HG03095 (cell line): ENCODE data around the gene SCAF1.

Experiments used
- ATAC-seq: cut with Tn5 transposase; IDR thresholded peaks from one replicate; pipeline ENCODE4 v1.9.1; 2021; ENCODE audit warnings: moderate library complexity; ENCODE audit not compliant: unreplicated experiment

Gene SCAF1

GRCh38 chr19:49641688-49642491 is at the start of gene SCAF1:
Gene SCAF1, plus strand, starts transcription at chr19:49642209. Its CDS starts 2,818 bp downstream, at chr19:49645027.
- ATAC-seq: peak; percentile 42

GRCh38 chr19:49592486-49593232 is 49.4 kb upstream of the SCAF1 start:
- ATAC-seq: no peak

GRCh38 chr19:49593233-49594113 is 48.5 kb upstream of the SCAF1 start:
- no peak for ATAC-seq

GRCh38 chr19:49594157-49594992 is 47.6 kb upstream of the SCAF1 start:
- no peak for ATAC-seq

GRCh38 chr19:49594993-49595818 is 46.8 kb upstream of the SCAF1 start:
- ATAC-seq: no peak

GRCh38 chr19:49595819-49596404 is 46.1 kb upstream of the SCAF1 start:
- ATAC-seq: no peak

GRCh38 chr19:49596407-49596806 is 45.6 kb upstream of the SCAF1 start:
- ATAC-seq: no peak

- ATAC-seq: no peak
Measured at GRCh38 chr19:49596954-49597702, 44.9 kb upstream of the SCAF1 start.

GRCh38 chr19:49597703-49597974 is 44.4 kb upstream of the SCAF1 start:
- ATAC-seq: no peak

GRCh38 chr19:49599378-49600295 is 42.4 kb upstream of the SCAF1 start:
- no peak for ATAC-seq

GRCh38 chr19:49601482-49602038 is 40.4 kb upstream of the SCAF1 start:
- no peak for ATAC-seq

GRCh38 chr19:49602806-49603205 is 39.2 kb upstream of the SCAF1 start:
- no peak for ATAC-seq

- no peak for ATAC-seq
Measured at GRCh38 chr19:49605605-49606004, 36.4 kb upstream of the SCAF1 start.

- ATAC-seq: no peak
Measured at GRCh38 chr19:49609499-49610092, 32.4 kb upstream of the SCAF1 start.

GRCh38 chr19:49613374-49613773 is 28.6 kb upstream of the SCAF1 start:
- ATAC-seq: no peak

- no peak for ATAC-seq
Measured at GRCh38 chr19:49614096-49614833, 27.7 kb upstream of the SCAF1 start.
